GM21515 (cell line): ENCODE data around the gene ANKRD34B.
"Not testable (repeated sequence)": the region's sequence is repeated elsewhere in the genome, so short reads cannot be mapped to it uniquely, and the experiment has no call there.

Source experiments
- ATAC-seq: cut with Tn5 transposase; IDR thresholded peaks from one replicate; pipeline ENCODE4 v1.9.1; 2021; ENCODE audit not compliant: unreplicated experiment

ANKRD34B gene

GRCh38 chr5:80569961-80570786 is at the start of gene ANKRD34B:
ANKRD34B (minus strand) TSS chr5:80570280; CDS start chr5:80560019, 10,261 bp downstream.
- ATAC-seq: peak; percentile 55

DNA sequence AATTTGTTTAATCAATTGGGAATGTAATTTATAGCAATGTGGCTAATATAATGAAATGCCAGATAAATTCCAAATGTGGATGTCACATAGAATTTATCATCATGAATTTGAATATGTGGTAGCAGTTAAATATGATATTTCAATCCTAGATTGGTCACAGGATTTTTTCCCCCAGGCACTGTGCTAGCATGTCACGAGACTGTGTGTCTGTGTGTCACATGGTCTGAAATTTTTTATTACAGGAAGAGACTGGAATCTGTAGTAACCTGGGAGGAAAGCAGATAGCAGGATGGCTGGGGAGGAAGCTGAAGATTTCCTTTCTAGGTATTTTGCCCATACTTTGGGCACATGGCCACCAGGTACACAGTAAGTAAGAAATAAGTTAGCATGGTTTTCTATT is 49.0 kb upstream of the ANKRD34B start:
- no peak for ATAC-seq

DNA sequence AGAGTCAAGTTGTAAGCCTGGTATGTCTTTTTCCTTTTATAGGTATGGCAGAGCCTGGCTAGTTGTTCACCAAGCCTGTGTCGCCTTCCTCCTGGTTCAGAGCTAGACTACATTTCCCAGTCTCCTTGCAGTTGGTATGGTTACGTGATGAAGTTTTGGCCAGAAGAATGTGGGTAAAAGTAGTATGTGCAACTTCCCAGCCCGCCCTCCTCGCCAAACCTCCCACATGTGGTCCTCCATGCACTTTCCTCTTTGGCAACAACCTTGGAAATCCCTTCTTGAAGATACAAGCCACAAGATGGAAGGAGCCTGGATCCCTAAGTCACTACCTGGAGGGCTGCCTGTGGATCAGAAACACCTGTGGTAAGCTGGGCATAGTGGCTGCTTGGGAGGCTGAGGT is 48.4 kb upstream of the ANKRD34B start:
- no peak for ATAC-seq

GRCh38 chr5:80615266-80615914 is 45.3 kb upstream of the ANKRD34B start:
- no peak for ATAC-seq

- no peak for ATAC-seq
Measured at GRCh38 chr5:80609692-80610091, 39.6 kb upstream of the ANKRD34B start.

DNA sequence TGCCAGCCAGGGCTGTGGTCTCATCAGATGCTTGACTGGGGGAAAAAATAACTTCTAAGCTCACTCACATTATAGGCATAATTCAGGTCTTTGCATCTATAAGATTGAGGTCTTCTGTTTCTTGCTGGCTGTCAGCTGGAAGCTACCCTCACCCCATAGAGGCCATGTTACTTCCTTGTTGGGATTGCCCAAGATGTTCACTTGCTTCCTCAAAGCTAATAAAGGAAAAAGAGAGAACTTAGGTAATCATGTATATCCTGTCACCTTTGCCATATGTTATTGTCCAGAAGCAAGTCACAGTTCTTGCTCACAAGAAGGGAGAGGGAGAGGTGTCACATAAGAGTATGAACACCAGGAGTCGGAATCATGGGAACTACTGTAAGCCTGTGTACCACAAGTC is 38.7 kb upstream of the ANKRD34B start:
- ATAC-seq: no peak

GRCh38 chr5:80607832-80608231 is 37.8 kb upstream of the ANKRD34B start:
- ATAC-seq: peak; percentile 78

GRCh38 chr5:80607343-80607742 is 37.3 kb upstream of the ANKRD34B start:
- ATAC-seq: no peak

DNA sequence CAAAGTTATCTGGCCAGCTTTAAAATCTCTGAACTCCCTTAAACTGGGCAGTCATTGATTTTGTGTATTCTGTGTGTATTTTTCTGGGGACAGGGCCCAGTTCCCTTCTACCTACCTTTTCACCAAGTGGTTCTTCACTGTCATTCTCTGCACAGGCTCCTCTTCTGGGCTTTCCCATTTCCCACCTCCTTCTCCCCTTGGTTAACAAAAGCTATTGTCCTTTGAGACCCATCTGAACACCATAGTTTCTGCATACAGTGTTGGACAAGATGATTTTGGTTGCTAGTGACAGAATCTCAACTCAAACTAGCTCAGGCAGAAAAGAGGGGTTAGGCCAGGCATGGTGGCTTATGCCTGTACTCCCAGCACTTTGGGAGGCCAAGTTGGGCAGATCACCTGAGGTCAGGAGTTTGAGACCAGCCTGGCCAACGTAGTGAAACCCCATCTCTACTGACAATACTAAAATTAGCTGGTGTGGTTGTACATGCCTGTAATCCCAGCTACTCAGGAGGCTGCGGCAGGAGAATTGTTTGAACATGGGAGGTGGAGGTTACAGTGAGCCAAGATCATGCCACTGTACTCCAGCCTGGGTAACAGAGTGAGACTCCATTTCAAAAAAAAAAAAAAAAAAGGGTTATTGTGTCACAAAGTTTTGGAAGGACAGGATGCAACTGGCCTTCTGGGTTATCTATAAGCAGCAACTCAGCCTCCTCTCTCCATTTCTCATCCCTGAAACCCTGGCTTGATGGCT is 31.0 kb upstream of the ANKRD34B start:
- ATAC-seq: no peak

DNA sequence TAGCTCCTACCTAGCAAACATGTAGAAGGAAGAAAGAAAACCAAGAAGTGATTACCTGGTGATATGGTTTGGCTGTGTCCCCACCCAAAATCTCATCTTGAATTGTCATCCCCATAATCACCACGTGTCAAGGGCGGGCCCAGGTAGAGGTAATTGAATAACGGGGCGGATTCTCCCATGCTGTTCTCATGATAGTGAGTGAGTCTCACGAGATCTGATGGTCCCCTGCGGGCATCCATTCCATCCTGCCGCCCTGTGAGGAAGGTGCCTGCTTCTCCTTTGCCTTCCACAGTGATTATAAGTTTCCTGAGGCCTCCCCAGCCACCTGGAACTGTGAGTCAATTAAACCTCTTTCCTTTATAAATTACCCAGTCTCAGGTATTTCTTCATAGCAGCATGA is 27.4 kb upstream of the ANKRD34B start:
- ATAC-seq: no peak

GRCh38 chr5:80594810-80595209 is 24.7 kb upstream of the ANKRD34B start:
- no peak for ATAC-seq

- no peak for ATAC-seq
Measured at GRCh38 chr5:80592761-80593160, 22.7 kb upstream of the ANKRD34B start.

DNA sequence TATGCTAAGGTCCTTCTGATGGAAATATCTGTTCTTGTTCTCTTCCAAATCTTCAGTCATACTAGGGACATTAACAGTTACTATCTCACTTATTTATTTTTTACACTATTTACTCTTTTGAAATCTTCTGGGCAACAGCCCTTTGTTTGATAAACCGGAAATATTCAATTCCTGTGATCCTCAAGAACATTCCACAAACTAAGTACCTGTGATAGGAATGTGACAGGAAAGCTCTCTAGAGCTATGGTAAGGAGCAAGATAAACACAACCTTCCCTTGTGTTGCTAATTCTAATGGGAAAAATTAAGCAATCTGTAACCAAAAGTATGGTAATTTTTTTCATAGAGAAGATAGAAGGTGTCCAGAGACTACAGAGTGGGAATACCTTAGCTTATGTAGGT is 22.0 kb upstream of the ANKRD34B start:
- ATAC-seq: no peak

DNA sequence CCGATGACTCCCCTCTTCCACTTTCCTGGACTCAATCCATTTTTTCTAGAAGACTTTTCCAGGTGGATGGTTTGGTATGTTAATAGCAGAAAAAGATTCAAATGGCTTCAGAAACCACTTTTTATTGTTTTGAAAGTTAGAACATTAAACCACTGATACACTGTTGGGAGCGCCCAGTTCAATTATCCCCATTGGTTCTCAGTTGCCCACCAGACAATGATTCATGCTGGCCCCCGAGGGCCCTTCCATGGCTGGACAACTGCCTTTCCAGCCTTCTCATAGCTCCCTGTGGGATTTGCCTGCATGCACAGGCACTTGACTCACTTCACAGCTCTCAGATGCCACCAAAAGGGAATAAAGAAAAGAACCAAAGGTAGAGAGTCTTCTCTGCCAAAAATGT is 21.3 kb upstream of the ANKRD34B start:
- ATAC-seq: no peak

DNA sequence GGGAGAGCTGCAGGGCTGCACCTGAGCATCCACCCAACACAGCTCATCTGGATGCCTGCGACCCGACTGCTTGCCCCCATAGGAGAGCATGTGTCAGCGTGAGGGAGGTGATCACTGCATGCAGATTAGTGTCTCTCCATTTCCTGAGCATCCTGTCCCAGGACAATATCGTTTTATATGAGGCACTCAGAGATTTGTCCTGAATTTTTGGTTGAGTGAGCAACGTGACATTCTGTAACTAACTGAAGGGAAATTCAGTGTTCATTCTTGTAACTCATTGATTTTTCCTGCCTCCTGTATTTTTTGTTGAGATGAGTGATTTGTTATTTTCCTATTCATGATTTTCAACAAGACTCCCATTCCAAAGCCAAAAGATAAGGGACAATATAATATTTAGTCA is 20.7 kb upstream of the ANKRD34B start:
- ATAC-seq: no peak

- ATAC-seq: no peak
Measured at GRCh38 chr5:80588858-80589540, 18.9 kb upstream of the ANKRD34B start.

DNA sequence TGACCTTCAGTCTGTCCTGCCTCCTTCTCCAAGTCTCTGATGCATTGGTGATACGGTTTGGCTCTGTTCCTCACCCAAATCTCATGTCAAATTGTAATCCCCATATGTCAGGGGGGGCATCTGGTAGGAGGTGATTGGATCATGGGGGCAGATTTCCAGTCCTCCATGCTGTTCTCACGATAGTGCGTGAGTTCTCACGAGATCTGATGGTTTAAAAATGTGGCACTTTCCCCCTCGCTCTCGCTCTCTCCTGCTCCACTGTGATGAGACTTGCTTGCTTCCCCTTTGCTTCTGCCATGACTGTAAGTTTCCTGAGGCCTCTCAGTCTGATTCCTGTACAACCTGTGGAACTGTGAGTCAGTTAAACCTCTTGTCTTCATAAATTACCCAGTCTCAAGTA is 14.7 kb upstream of the ANKRD34B start:
- no peak for ATAC-seq

GRCh38 chr5:80580291-80580690 is 10.2 kb upstream of the ANKRD34B start:
- ATAC-seq: not testable (repeated sequence)

- ATAC-seq: no peak
Measured at GRCh38 chr5:80579050-80579449, 9.0 kb upstream of the ANKRD34B start.

DNA sequence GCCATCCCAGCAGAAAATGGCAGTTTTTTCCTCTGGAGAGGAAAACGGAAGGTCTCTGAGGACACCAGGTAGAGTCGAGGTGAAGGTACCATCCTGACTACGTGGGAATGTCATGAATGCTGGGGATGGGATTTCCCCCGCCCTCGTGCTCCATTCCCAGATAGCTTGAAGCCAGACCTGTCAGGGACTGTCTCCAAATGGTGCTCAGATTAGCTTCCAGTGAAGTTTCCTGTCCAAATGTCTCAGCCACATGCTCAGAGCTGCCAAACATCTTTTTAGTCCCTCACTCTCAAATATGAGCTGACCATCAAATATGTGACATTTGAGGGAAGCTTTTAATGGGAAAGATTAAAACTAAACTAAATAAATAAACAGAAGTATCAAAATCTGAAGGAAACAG is 7.6 kb upstream of the ANKRD34B start:
- no peak for ATAC-seq

DNA sequence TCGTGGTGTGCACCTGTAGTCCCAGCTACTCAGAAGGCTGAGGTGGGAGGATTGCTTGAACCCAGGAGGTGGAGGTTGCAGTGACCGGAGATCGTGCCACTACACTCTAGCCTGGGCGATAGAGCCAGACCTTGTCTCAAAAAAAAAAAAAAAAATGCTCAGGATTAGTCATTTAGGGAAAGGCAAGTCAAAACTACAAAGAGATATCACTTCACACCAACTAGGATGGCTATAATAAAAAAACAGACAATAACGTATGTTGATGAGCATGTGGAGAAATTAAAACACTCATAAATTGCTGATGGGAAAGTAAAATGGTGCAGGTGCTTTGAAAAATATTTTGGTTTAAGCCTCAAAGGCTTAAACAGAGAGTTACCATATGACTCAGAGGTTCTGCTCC is 6.3 kb upstream of the ANKRD34B start:
- no peak for ATAC-seq
